ENCODE measurements around the gene DPT.
A peak's percentile ranks its signal among the peaks of the same experiment; 100 is the strongest.

Gene DPT

DNA sequence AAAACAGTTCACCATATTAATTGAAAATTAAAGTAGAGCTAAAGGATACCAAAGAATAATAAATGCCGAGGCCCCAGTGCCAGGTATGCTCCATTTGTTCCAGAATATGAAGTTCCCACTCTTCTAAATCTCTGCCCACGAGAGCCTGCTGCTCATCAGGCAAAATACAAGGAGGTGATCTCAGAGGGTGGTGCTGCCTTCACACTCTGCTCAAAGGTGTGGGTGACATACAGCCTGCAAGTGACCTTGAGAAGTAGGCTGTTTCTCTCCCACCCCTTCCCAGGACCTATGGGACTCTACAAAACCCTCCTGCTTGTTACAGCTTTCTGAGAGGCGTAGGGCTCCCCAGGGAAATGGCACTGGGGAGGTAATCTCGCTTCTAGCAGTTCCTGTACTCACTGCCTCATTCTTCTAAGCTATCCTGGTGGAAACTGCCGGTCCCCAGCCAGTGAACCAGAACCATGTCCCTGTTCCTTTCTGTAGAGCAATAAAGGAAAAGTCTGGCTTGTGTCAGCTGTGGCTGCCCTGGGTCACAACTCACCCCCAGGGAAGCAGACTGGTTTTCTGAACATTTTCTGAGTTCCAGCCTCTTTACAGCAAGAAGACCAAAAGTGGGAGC is 26.9 kb upstream of the DPT start:
- TF ChIP-seq, protein P1, sequence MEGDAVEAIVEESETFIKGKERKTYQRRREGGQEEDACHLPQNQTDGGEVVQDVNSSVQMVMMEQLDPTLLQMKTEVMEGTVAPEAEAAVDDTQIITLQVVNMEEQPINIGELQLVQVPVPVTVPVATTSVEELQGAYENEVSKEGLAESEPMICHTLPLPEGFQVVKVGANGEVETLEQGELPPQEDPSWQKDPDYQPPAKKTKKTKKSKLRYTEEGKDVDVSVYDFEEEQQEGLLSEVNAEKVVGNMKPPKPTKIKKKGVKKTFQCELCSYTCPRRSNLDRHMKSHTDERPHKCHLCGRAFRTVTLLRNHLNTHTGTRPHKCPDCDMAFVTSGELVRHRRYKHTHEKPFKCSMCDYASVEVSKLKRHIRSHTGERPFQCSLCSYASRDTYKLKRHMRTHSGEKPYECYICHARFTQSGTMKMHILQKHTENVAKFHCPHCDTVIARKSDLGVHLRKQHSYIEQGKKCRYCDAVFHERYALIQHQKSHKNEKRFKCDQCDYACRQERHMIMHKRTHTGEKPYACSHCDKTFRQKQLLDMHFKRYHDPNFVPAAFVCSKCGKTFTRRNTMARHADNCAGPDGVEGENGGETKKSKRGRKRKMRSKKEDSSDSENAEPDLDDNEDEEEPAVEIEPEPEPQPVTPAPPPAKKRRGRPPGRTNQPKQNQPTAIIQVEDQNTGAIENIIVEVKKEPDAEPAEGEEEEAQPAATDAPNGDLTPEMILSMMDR (conservative IDR thresholded peaks at IDR 0.05): no peak
- H3K27ac ChIP-seq: no peak overlapping the region

DNA sequence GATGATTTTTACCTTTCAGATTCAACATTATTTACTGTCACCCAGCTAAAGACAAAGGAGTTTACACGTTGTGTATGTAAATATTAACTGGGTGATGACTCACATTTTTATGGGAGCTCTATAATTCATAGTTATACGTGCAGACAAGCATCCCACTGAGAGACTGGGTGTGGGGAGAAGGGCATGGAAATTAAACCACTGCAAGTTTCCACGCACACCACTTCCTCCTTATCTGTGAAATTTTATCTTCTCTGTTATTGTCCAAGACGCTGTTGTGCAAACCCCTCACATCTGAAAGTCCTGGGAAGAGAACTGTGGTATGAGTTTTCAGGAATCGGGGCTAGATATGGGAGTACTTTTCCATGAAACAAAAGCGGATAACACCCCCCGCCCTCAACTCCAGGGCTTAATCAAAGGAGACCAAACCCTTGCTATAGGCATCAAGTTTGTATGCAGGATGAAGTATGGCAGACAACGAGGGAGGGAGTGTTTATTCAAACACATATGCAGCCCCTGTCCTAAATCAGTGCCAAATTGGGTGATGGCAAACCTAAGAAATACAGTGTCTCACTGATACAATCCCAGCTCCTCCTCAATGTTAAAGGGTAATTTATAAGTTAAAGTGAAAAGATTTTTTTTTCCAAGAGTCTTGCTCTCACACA is 23.3 kb upstream of the DPT start:
- peak overlapping the region; percentile 32; the same call in 1 of the 2 replicates for H3K27ac ChIP-seq

DNA sequence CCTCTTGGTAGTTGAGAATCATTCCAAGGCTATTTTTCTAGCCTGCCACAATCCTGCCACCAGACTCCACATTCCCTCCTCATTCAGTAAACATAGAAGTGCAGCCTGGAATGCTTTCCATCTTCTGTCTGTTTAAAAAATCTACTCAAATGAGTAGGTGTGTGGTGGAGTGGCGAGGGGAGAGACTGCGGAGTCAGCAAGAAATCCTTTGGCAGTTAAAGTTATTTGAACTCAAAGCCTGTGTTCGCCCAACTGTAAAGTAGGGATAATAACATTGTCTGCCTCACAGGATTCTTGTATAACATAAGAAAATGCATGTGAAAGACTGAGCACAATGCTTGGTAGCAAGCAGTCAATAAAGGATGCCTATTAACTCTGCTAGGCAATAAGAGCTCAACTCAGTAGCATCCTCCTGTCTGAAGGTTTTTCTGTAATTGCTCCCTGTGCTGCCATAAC is 22.2 kb upstream of the DPT start:
- H3K27ac ChIP-seq: peak overlapping the region; percentile 32; the same call in 1 of the 2 replicates

More for the DNA sequence above, 23.3 kb upstream of the DPT start:
- TF ChIP-seq, protein P1 (conservative IDR thresholded peaks at IDR 0.05): no peak

DNA sequence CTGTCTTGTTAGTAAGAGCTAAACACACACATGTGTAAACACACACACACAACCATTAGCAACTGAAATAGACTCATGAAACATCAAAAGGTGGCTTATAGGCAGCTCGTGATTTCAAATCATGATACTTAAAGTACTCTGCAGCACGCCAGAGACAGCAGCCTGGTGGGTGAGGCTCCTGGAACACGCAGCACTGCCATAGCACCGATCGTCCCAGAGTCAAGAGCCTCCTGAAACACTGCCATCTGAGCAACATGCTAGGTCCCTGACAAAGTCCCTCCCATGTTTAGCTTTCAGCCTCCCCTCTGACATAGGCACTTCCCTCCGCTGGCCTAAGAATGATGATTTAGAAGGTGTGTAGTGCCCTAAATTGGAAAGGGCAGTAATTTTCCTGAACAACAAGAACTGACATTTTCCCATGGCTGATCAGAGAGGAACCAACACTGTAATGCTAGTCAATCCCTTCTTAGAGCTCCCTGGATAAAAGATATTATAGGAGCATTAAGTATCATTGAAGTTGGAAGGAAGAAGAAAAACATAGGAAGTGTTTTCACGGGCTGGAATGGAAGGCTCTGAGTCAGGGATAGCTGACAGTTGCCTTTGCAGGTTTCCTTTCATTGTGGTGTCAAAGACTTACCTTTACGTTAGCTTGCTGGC is 14.1 kb upstream of the DPT start:
- TF ChIP-seq, protein P1 (conservative IDR thresholded peaks at IDR 0.05): no peak
- H3K27ac ChIP-seq: no peak overlapping the region

More for the DNA sequence above, 22.2 kb upstream of the DPT start:
- TF ChIP-seq, protein P1 (conservative IDR thresholded peaks at IDR 0.05): no peak

DNA sequence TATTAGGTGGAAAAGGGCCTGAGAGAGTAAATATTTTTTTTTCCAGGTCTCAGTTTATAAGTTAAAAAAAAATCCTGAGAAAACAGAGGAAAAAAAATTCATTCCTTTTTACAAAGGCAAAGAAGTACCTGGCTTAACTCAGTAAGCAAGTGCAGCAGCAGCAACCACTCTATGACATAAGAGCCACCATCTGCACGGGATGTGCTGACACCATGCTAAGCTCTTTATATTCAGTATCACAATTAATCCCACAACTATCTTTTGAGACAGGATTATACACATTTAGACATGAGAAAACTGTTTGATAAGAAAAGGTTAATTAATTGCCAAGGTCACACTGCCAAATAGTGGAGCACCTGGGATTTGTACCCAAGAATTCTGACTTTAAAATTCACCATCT is 13.4 kb upstream of the DPT start:
- TF ChIP-seq, protein P1 (conservative IDR thresholded peaks at IDR 0.05): no peak
- no peak overlapping the region for H3K27ac ChIP-seq

DNA sequence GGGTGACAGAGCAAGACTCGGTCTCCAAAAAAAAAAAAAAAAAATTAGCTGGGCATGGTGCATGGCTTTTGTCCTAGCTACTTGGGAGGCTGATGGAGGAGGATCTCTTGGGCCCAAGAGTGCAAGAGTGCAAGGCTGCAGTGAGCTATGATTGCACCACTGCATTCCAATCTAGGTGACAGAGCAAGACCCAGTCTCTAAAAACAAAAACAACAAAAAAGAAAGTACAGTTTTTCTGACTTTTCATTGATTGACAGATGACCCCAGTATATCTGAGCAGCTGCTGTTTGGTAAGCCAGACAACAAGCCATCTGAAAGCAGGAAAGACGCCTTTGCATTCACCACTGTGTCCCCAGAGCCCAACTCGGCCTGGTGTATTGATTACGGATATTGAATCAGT is 10.9 kb upstream of the DPT start:
- H3K27ac ChIP-seq: no peak overlapping the region
- TF ChIP-seq, protein P1 (conservative IDR thresholded peaks at IDR 0.05): no peak

DNA sequence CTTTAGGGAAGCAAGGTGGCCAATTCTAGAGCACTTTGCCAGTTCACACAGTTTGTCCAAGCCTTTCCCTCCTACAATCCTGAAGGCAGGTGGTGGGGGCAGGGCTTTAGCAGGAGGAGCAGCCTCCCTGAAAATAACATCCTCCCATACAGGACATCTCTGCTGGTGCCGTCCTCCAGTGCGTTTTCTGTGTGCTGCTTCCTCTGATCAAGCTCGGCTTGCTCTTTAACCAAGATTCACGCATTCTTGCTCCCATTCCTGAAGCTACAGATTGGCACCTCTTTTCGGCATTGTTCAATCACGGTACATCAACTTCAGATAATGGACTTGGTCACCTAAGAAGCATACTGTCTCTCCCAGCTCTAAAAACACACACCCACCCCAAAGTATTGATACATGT is 7.5 kb upstream of the DPT start:
- no peak overlapping the region for H3K27ac ChIP-seq

More for the DNA sequence above, 7.5 kb upstream of the DPT start:
- TF ChIP-seq, protein P1 (conservative IDR thresholded peaks at IDR 0.05): no peak

Measured in VCaP (cell line).